Activated CD8-positive, alpha-beta memory T cell treated with anti-CD3 and anti-CD28 coated beads, Interleukin-2, amount 50 U/mL, for 4 hours (primary cell): ENCODE measurements around the gene IFIT3.
"Not testable (repeated sequence)": the region's sequence is repeated elsewhere in the genome, so short reads cannot be mapped to it uniquely, and the experiment has no call there.

Source experiments
- DNase-seq: peaks from one replicate; pipeline ENCODE4 v3.0.0-alpha.2; 2020

IFIT3 gene, protein sequence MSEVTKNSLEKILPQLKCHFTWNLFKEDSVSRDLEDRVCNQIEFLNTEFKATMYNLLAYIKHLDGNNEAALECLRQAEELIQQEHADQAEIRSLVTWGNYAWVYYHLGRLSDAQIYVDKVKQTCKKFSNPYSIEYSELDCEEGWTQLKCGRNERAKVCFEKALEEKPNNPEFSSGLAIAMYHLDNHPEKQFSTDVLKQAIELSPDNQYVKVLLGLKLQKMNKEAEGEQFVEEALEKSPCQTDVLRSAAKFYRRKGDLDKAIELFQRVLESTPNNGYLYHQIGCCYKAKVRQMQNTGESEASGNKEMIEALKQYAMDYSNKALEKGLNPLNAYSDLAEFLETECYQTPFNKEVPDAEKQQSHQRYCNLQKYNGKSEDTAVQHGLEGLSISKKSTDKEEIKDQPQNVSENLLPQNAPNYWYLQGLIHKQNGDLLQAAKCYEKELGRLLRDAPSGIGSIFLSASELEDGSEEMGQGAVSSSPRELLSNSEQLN

DNA sequence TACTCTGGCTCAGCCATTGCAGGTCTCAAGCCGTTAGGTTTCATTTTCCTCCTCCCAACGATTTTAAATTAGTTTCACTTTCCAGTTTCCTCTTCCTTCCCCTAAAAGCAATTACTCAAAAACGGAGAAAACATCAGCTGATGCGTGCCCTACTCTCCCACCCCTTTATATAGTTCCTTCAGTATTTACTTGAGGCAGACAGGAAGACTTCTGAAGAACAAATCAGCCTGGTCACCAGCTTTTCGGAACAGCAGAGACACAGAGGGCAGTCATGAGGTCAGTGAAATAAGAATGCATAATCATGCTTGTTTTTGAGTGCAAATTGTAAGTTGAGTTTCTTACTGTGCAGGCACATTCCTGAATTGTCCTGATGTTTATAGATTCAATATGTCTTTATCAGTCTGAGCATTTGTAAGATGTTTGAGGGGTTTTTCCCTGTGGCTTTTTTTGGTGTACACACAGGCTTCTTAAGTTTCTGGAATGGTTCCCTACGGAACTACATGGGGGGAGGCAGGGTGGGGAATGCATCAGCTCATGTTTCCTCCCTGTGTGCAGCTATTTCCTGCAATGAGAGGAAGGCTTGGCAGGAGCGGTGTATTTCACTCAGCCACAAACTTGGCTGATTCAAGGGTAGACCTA lies at the start of gene IFIT3:
TSS of gene IFIT3 (plus strand) at position 195 of the 639 bp plus-strand sequence. CDS start at position 272, 77 bp downstream.
- DNase-seq, result no peak

DNA sequence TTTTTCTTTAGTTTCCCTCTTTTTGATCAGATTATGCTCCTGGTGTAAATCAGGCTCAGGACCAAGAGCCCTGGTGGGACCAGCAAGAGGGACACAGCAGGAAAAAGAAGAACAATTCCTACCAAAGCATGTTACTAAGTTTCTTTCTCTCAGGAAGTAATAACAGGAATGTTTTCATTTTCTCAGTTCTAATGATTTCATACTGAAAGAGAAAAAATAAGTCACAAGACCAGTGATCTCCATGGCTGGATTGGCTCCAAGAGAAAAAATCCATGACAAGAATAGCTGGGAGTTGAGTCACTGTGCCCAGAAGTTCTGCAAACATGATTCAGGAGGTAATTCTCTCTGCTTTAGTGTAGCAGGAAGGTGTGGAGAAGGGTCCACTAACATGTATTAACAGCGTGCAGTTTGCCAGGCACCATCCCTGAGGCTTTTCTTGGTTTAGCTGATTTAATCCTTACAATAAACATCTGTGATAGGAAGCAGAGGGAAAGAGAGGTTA lies 49.7 kb upstream of the IFIT3 start:
- DNase-seq, result no peak

DNA sequence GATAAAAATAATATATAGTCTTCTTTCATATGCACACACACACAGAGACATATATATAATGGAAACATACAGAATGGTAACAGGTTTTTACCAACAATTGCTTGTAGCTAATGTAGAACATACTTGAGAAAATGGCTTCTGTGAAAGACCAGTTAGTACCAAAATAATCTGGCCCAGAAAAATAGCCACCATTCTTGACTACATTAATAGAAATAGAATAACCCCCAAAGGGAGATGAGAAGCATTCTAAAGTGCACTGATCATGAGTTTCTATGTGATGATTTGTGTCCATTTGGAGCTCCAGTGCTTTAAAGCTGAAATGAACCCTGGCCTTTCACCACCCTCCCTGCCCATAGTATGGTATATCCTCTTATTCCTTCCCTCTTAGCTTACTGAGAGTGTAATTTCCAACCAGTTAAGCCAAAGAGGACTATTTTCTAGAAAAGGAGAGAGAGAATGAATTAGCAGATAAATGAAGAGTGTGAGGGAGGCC lies 48.9 kb upstream of the IFIT3 start:
- no peak for DNase-seq

DNA sequence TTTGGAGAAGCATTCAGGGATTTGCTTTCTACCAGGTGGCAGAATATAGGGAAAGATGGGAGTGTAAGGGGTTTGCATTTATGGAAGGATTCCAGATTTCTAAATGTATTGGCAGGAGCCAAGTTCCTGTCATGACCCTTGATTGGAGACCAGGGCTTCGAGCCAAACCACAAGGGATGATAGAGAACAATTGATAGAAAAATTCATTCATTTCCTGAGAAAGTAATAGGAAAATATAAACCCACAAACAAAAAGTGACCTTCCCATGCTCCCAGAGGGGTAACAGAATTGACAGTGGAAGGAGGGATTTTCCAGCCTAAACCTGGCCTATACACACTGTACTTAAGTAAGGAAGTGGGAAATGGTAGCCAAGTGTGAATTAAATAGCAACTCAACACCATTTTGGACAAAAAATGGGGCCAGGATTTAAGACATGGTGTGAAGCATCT lies 48.4 kb upstream of the IFIT3 start:
- no peak for DNase-seq

DNA sequence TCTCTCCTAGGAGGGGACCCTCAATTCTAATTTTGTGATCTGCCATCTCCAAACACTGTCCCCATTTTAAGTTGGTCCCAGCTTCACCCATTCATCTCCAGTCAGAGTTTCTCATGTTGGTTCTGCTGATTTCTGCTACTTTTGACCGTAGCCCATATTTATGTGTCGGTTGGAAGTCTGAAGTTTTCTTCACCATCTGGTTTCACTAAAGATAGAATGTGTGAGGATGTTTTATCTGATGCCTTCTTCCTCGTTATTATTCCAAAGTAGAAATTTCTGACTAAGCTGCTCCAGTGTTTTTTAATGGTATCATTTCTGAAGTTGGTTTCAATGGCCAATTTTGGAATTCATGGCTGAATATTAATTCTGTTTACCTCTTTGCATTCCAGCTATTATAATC lies 47.3 kb upstream of the IFIT3 start:
- no peak for DNase-seq

DNA sequence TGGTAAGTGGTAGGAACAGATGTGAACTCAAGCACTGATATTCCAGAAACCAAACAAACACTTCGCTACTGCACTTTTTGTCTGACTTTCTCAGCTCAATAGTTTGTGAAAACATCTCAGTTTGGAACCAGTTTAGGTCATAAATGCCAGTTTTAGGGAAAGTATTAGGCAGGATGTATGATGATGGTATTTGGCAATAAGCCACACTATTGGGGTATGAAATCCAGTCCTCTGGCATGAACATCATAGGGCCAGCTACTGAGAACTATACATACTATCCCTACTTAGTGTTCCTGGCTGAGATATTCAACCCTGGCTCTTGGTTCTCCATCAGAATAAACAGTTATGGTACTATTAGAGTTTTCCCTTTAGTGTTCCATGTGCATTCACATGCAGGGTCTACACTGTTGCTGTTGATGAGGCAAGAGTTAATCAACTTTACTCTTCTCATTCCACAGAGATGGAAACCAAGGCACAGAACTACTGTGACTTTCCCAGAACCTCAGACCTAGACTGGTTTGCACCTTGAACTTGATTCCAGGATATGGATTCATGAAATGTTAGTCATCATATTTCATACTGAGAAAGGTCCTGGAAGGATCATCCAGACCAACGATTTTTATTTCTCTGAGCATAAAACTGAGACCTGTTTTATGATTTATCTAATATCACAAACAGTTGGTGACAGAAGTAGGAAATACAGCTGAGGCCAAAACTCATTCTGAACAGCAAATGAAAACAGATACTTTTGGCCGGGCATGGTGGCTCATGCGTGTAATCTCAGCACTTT lies 46.0 kb upstream of the IFIT3 start:
- DNase-seq, result no peak

- DNase-seq, result no peak
Observed at GRCh38 chr10:89283025-89283935, 44.5 kb upstream of the IFIT3 start.

- no peak for DNase-seq
Observed at GRCh38 chr10:89283936-89284475, 43.8 kb upstream of the IFIT3 start.

GRCh38 chr10:89284711-89285110 lies 43.1 kb upstream of the IFIT3 start:
- DNase-seq, result not testable (repeated sequence)

DNA sequence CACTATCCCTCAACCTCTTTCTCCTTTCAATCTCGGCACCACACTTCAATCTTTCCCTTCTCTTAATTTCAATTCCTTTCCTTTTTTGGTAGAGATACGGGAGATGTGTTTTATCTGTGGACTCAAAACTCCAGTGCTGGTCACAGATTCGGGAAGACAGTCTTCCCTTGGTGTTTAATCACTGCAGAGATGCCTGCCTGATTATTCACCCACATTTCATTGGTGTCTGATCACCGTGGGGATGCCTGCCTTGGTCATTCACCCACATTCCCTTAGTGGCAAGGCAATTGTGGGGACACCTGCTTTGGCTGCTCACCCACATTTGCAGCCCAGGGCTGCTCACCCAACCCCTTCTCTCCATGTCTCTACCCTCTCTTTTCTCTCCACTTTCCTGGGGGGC lies 42.5 kb upstream of the IFIT3 start:
- DNase-seq, result not testable (repeated sequence)

GRCh38 chr10:89294721-89295239 lies 33.0 kb upstream of the IFIT3 start:
- DNase-seq, result no peak

DNA sequence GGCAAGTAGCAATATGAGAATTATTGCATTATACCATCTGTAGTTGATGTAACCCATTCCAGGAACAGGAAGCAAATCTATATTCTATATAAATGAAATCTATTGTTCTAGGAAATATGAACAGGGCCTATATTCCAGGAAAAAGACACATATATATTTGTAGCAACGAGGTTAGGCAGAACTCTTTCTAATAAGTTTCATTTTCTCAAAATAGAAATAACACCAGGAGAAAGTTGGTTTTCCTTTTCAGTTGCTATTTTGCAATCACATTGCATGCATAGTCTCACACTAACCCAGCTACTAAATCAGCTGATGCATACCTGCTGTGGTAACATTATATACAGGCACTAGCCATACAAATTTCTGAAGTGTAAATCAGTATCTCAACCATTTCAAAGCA lies 32.2 kb upstream of the IFIT3 start:
- no peak for DNase-seq

DNA sequence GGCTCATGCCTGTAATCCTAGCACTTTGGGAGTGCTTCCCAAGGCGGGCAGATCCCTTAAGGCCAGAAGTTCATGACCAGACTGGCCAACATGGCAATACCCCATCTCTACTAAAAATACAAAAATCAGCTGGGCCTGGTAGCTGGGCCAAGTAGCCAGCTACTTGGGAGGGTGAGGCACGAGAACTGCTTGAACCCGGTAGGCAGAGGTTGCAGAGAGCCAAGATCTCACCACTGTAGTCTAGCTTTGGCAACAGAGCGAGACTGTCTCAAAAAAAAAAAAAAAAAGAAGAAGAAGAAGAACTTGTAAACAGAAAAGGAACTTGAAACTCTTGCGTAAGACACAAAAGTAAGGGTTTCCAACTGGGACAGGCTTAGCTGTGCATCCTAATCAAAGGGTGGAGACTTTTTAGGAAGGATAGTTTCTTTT lies 31.6 kb upstream of the IFIT3 start:
- DNase-seq, result no peak

DNA sequence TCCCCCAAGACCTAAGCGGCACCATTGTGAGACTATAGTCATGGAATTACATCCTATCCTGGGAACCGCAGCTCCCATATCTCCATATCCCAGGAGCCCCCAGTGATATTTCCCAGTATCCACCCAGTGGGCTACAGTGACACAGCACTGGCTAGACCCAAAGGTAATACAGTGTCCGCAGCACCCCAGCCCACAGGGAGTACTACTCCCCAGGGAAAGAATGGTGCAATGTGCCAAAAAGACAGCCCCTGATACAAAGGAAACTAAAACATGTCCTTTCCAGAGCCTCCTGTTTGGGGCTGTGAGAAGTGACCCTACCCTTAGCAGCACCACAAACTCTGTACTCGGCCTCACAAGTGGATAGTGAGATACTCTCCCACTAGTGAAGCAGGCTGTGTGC lies 30.4 kb upstream of the IFIT3 start:
- no peak for DNase-seq

- DNase-seq, result no peak
Observed at GRCh38 chr10:89297791-89298190, 30.0 kb upstream of the IFIT3 start.

GRCh38 chr10:89299031-89299430 lies 28.8 kb upstream of the IFIT3 start:
- no peak for DNase-seq

- DNase-seq, result no peak
Observed at GRCh38 chr10:89301232-89301631, 26.6 kb upstream of the IFIT3 start.

DNA sequence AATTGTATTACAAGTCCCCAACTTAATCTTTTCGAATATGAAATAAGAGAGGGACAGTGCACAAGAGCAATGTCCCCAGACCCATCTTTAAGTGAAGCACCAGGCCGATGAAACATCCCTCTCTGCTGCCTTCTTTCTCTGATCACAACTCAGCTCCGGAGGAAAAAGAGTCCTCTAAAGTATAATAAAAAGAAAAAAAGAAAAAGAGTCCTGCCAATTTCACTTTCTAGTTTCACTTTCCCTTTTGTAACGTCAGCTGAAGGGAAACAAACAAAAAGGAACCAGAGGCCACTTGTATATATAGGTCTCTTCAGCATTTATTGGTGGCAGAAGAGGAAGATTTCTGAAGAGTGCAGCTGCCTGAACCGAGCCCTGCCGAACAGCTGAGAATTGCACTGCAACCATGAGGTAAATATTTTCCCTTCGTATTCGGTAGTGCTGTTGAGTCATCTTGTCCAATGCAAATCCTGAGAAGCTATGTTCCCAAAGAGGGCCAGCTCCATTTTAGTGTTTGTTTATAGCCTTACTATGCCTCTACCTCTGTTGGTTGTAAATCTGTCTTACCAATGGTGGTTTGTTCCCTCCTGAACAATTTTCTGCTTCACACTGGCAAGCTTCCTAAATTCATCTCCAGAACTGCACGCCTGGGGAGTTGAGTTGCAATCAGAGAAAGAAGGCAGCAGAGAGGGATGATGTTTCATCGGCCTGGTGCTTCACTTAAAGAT lies 25.9 kb upstream of the IFIT3 start, which contains the start of gene IFIT2:
TSS of gene IFIT2 (plus strand) at position 326 of the 725 bp plus-strand sequence. CDS start at position 404, 78 bp downstream.
- no peak for DNase-seq

GRCh38 chr10:89302625-89303024 lies 25.2 kb upstream of the IFIT3 start:
- DNase-seq, result no peak

DNA sequence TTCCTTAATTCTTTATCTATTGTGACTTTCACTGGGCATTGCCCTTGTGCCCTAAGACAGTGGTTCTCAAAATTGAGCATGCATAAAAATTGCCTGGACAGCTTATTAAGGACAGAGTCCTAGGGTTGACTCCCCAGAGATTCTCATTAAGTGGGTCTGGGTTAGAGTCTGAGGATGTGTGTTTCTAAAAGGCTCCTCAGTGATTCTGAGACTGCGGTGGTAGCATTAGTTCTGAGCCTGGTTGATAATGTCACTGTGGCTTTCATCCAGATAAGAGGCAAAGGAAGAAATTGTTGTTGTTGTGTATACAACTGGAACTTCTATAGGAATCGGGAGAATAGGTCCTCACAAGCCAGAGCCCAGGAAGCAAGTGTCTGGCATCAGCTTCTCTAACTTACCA lies 24.6 kb upstream of the IFIT3 start:
- no peak for DNase-seq
